ENCODE measurements around the gene MRPS12.

MRPS12 gene

GRCh38 chr19:38941979-38942378 is 11.2 kb downstream of the MRPS12 start:
- no peaks in the 10 kb centered on the region for H3K36me3 ChIP-seq (ENCODE audit: control insufficient read depth, insufficient read depth, low read length)
- no peak overlapping the region for H2AFZ ChIP-seq
- no peak overlapping the region for H3K4me3 ChIP-seq (ENCODE audit: low read depth, low read length)
- H3K79me2 ChIP-seq: no peaks in the 10 kb centered on the region
- H3K4me1 ChIP-seq: no peaks in the 10 kb centered on the region
- no peak overlapping the region for H3K4me2 ChIP-seq (ENCODE audit: low read length)
- no peaks in the 10 kb centered on the region for H3K27me3 ChIP-seq (ENCODE audit: control insufficient read depth, insufficient read depth, low read length)
- no peaks in the 10 kb centered on the region for H3K9me3 ChIP-seq (ENCODE audit: control insufficient read depth, low read length)
- no peak for TF ChIP-seq CTCF (IDR thresholded peaks at IDR 0.05)
- H3K9ac ChIP-seq: no peak overlapping the region
- H3K27ac ChIP-seq: no peak overlapping the region

GRCh38 chr19:38942471-38943181 is 11.9 kb downstream of the MRPS12 start:
- no peaks in the 10 kb centered on the region for H3K36me3 ChIP-seq (ENCODE audit: control insufficient read depth, insufficient read depth, low read length)
- no peak overlapping the region for H3K4me3 ChIP-seq (ENCODE audit: low read depth, low read length)
- no peaks in the 10 kb centered on the region for H3K27me3 ChIP-seq (ENCODE audit: control insufficient read depth, insufficient read depth, low read length)
- no peaks in the 10 kb centered on the region for H3K9me3 ChIP-seq (ENCODE audit: control insufficient read depth, low read length)
- H3K27ac ChIP-seq: no peak overlapping the region
- no peaks in the 10 kb centered on the region for H3K79me2 ChIP-seq
- no peak for TF ChIP-seq CTCF (IDR thresholded peaks at IDR 0.05)
- H3K4me2 ChIP-seq (ENCODE audit: low read length): no peak overlapping the region
- no peak overlapping the region for H3K9ac ChIP-seq
- no peak overlapping the region for H2AFZ ChIP-seq
- H3K4me1 ChIP-seq: no peaks in the 10 kb centered on the region

- no peak for TF ChIP-seq CTCF (IDR thresholded peaks at IDR 0.05)
- no peak overlapping the region for H3K4me2 ChIP-seq (ENCODE audit: low read length)
- no peak overlapping the region for H2AFZ ChIP-seq
Measured at GRCh38 chr19:38944981-38945506, 14.3 kb downstream of the MRPS12 start.

GRCh38 chr19:38945562-38946228 is 15.0 kb downstream of the MRPS12 start:
- Histone ChIP-seq H3K9ac (no peak overlapping the region), H3K36me3 (ENCODE audit: control insufficient read depth, insufficient read depth, low read length) (no peaks in the 10 kb centered on the region), H3K79me2 (no peaks in the 10 kb centered on the region), H3K4me2 (ENCODE audit: low read length) (no peak overlapping the region), H3K4me1 (no peaks in the 10 kb centered on the region), H3K4me3 (ENCODE audit: low read depth, low read length) (no peak overlapping the region), H3K9me3 (ENCODE audit: control insufficient read depth, low read length) (no peaks in the 10 kb centered on the region), H3K27me3 (ENCODE audit: control insufficient read depth, insufficient read depth, low read length) (no peaks in the 10 kb centered on the region), H3K27ac (no peak overlapping the region), H2AFZ (no peak overlapping the region)
- no peak for TF ChIP-seq CTCF (IDR thresholded peaks at IDR 0.05)

More at GRCh38 chr19:38944981-38945506, 14.3 kb downstream of the MRPS12 start:
- no peak overlapping the region for H3K27ac ChIP-seq
- H3K9ac ChIP-seq: no peak overlapping the region
- H3K79me2 ChIP-seq: no peaks in the 10 kb centered on the region
- H3K9me3 ChIP-seq (ENCODE audit: control insufficient read depth, low read length): no peaks in the 10 kb centered on the region
- H3K4me3 ChIP-seq (ENCODE audit: low read depth, low read length): no peak overlapping the region
- no peaks in the 10 kb centered on the region for H3K27me3 ChIP-seq (ENCODE audit: control insufficient read depth, insufficient read depth, low read length)
- no peaks in the 10 kb centered on the region for H3K36me3 ChIP-seq (ENCODE audit: control insufficient read depth, insufficient read depth, low read length)
- H3K4me1 ChIP-seq: no peaks in the 10 kb centered on the region

Data from parathyroid adenoma (tissue), 2 donors.